T-helper 17 cell (primary cell): ENCODE data around the gene EPC2. TPM values are rescaled to one million over a fixed set of nuclear protein-coding genes. Genes with fewer than 3 reads are reported as not detected.

Source experiments
- ATAC-seq: fragments of 150-1000 bp; cut with Tn5 transposase; 2 replicates; pipeline ENCODE4 v1.10.0; 2021; ENCODE audit warnings: mild to moderate bottlenecking, moderate library complexity
- DNase-seq, 3 donors: peaks; one replicate each; pipeline versions ENCODE4 v3.0.0 to v3.0.0-alpha.2; 2020 to 2021
- H3K9me3 ChIP-seq: one replicate; pipeline ENCODE4 v1.7.0; 2013; ENCODE audit warnings: low read length, mild to moderate bottlenecking; ENCODE audit not compliant: control insufficient read depth, poor library complexity, severe bottlenecking
- H3K27ac Mint-ChIP-seq: one replicate; pipeline ENCODE4 v1.8.0; 2022; ENCODE audit warnings: mild to moderate bottlenecking, moderate library complexity, mixed read lengths
- H3K27me3 Mint-ChIP-seq: one replicate; pipeline ENCODE4 v1.8.0; 2022; ENCODE audit warnings: mixed read lengths
- H3K36me3 Mint-ChIP-seq: one replicate; pipeline ENCODE4 v1.8.0; 2022; ENCODE audit warnings: low read depth, mixed read lengths
- H3K4me1 Mint-ChIP-seq: one replicate; pipeline ENCODE4 v1.8.0; 2022; ENCODE audit warnings: mild to moderate bottlenecking, mixed read lengths
- H3K4me3 Mint-ChIP-seq: one replicate; pipeline ENCODE4 v1.8.0; 2022; ENCODE audit warnings: mild to moderate bottlenecking, moderate library complexity, mixed read lengths
- total RNA-seq, 4 donors: library from RNA in 2 of 4; stranded (reverse) in 2 of 4; gene quantifications; one replicate each; pipeline ENCODE4 v1.2.3 and lab custom pipeline; 2022 to 2026

Gene EPC2
- total RNA-seq, 2 donors from 2014 or later: 76.5 to 89.0 TPM

GRCh38 chr2:148701039-148701438 lies 56.5 kb downstream of the EPC2 start:
- ATAC-seq: no peak
- no peak for DNase-seq
- Mint-ChIP-seq H3K4me1 (peaks cover 3% of the 10 kb centered on the region), H3K36me3 (peaks cover 8% of the 10 kb centered on the region), H3K4me3 (no peak overlapping the region), H3K27ac (no peak overlapping the region), H3K27me3 (no peaks in the 10 kb centered on the region)
- no peaks in the 10 kb centered on the region for H3K9me3 ChIP-seq

GRCh38 chr2:148701877-148702276 lies 57.3 kb downstream of the EPC2 start:
- DNase-seq: no peak
- no peaks in the 10 kb centered on the region for H3K27me3 Mint-ChIP-seq
- H3K4me1 Mint-ChIP-seq: peaks cover 3% of the 10 kb centered on the region
- H3K27ac Mint-ChIP-seq: no peak overlapping the region
- H3K4me3 Mint-ChIP-seq: no peak overlapping the region
- ATAC-seq: no peak
- no peaks in the 10 kb centered on the region for H3K9me3 ChIP-seq
- H3K36me3 Mint-ChIP-seq: peaks cover 8% of the 10 kb centered on the region

- Mint-ChIP-seq H3K27me3 (no peaks in the 10 kb centered on the region), H3K4me3 (no peak overlapping the region), H3K27ac (no peak overlapping the region), H3K36me3 (peaks cover 5% of the 10 kb centered on the region), H3K4me1 (no peaks in the 10 kb centered on the region)
- ATAC-seq (no peak), DNase-seq (no peak)
- H3K9me3 ChIP-seq: no peaks in the 10 kb centered on the region
These were observed 57.9 kb downstream of the EPC2 start for GRCh38 chr2:148702475-148702874.

GRCh38 chr2:148704247-148704646 lies 59.7 kb downstream of the EPC2 start:
- H3K9me3 ChIP-seq: no peaks in the 10 kb centered on the region
- ATAC-seq: no peak
- Mint-ChIP-seq H3K4me1 (peaks cover 3% of the 10 kb centered on the region), H3K27me3 (no peaks in the 10 kb centered on the region), H3K4me3 (no peak overlapping the region), H3K36me3 (peaks cover 8% of the 10 kb centered on the region), H3K27ac (no peak overlapping the region)
- no peak for DNase-seq

- H3K27me3 Mint-ChIP-seq: no peaks in the 10 kb centered on the region
- H3K9me3 ChIP-seq: no peaks in the 10 kb centered on the region
- ATAC-seq (no peak), DNase-seq (no peak)
- peaks cover 3% of the 10 kb centered on the region for H3K36me3 Mint-ChIP-seq
- H3K4me3 Mint-ChIP-seq: peak overlapping the region; percentile 19
- peaks cover 78% of the 10 kb centered on the region for H3K4me1 Mint-ChIP-seq
- H3K27ac Mint-ChIP-seq: peak overlapping the region; percentile 49
These were observed 71.9 kb downstream of the EPC2 start for GRCh38 chr2:148716378-148716920.

GRCh38 chr2:148718039-148718438 lies 73.5 kb downstream of the EPC2 start:
- Mint-ChIP-seq H3K4me1 (peaks cover 77% of the 10 kb centered on the region), H3K27me3 (no peaks in the 10 kb centered on the region), H3K27ac (no peak overlapping the region), H3K36me3 (peaks cover 3% of the 10 kb centered on the region), H3K4me3 (no peak overlapping the region)
- ATAC-seq: no peak
- DNase-seq: no peak
- H3K9me3 ChIP-seq: no peaks in the 10 kb centered on the region

GRCh38 chr2:148719195-148719749 lies 74.7 kb downstream of the EPC2 start:
- no peak for ATAC-seq
- H3K4me3 Mint-ChIP-seq: no peak overlapping the region
- H3K4me1 Mint-ChIP-seq: peaks cover 80% of the 10 kb centered on the region
- peaks cover 3% of the 10 kb centered on the region for H3K36me3 Mint-ChIP-seq
- peak overlapping the region; percentile 17 for H3K27ac Mint-ChIP-seq
- no peak for DNase-seq
- H3K9me3 ChIP-seq: no peaks in the 10 kb centered on the region
- H3K27me3 Mint-ChIP-seq: no peaks in the 10 kb centered on the region

GRCh38 chr2:148719941-148720436 lies 75.4 kb downstream of the EPC2 start:
- ATAC-seq (peak; percentile 8), DNase-seq (no peak)
- no peaks in the 10 kb centered on the region for H3K27me3 Mint-ChIP-seq
- peaks cover 3% of the 10 kb centered on the region for H3K36me3 Mint-ChIP-seq
- H3K27ac Mint-ChIP-seq: no peak overlapping the region
- H3K4me1 Mint-ChIP-seq: peaks cover 81% of the 10 kb centered on the region
- H3K4me3 Mint-ChIP-seq: peak overlapping the region; percentile 26
- no peaks in the 10 kb centered on the region for H3K9me3 ChIP-seq

GRCh38 chr2:148720501-148721001 lies 76.0 kb downstream of the EPC2 start:
- peaks cover 3% of the 10 kb centered on the region for H3K36me3 Mint-ChIP-seq
- H3K9me3 ChIP-seq: no peaks in the 10 kb centered on the region
- DNase-seq: no peak
- H3K27me3 Mint-ChIP-seq: no peaks in the 10 kb centered on the region
- H3K4me3 Mint-ChIP-seq: peak overlapping the region; percentile 55
- peak; percentile 36 for ATAC-seq
- peak overlapping the region; percentile 72 for H3K27ac Mint-ChIP-seq
- peaks cover 82% of the 10 kb centered on the region for H3K4me1 Mint-ChIP-seq

- Mint-ChIP-seq H3K4me1 (peaks cover 73% of the 10 kb centered on the region), H3K27ac (peak overlapping the region; percentile 75), H3K27me3 (no peaks in the 10 kb centered on the region), H3K36me3 (peaks cover 3% of the 10 kb centered on the region), H3K4me3 (no peak overlapping the region)
- no peak for DNase-seq
- no peak for ATAC-seq
- H3K9me3 ChIP-seq: no peaks in the 10 kb centered on the region
These were observed 77.0 kb downstream of the EPC2 start for GRCh38 chr2:148721520-148721931.

GRCh38 chr2:148721991-148722777 lies 77.6 kb downstream of the EPC2 start:
- no peaks in the 10 kb centered on the region for H3K27me3 Mint-ChIP-seq
- DNase-seq (no peak), ATAC-seq (no peak)
- peak overlapping the region; percentile 75 for H3K4me3 Mint-ChIP-seq
- peak overlapping the region; percentile 75 for H3K27ac Mint-ChIP-seq
- peaks cover 3% of the 10 kb centered on the region for H3K36me3 Mint-ChIP-seq
- H3K9me3 ChIP-seq: no peaks in the 10 kb centered on the region
- peaks cover 67% of the 10 kb centered on the region for H3K4me1 Mint-ChIP-seq

GRCh38 chr2:148725564-148725963 lies 81.0 kb downstream of the EPC2 start:
- H3K4me1 Mint-ChIP-seq: peaks cover 41% of the 10 kb centered on the region
- DNase-seq (no peak), ATAC-seq (peak; percentile 38)
- no peaks in the 10 kb centered on the region for H3K36me3 Mint-ChIP-seq
- H3K9me3 ChIP-seq: peaks cover 2% of the 10 kb centered on the region
- H3K4me3 Mint-ChIP-seq: peak overlapping the region; percentile 19
- no peaks in the 10 kb centered on the region for H3K27me3 Mint-ChIP-seq
- no peak overlapping the region for H3K27ac Mint-ChIP-seq

GRCh38 chr2:148726228-148726627 lies 81.7 kb downstream of the EPC2 start:
- DNase-seq (no peak), ATAC-seq (peak; percentile 9)
- no peak overlapping the region for H3K4me3 Mint-ChIP-seq
- H3K27ac Mint-ChIP-seq: no peak overlapping the region
- H3K36me3 Mint-ChIP-seq: no peaks in the 10 kb centered on the region
- no peaks in the 10 kb centered on the region for H3K27me3 Mint-ChIP-seq
- H3K9me3 ChIP-seq: peaks cover 2% of the 10 kb centered on the region
- H3K4me1 Mint-ChIP-seq: peaks cover 35% of the 10 kb centered on the region
